Tongue (tissue), 2 donors: ENCODE data around the gene PSMB3. TPM values are rescaled to one million over a fixed set of nuclear protein-coding genes. Genes with fewer than 3 reads are reported as not detected.
"Not testable (repeated sequence)": the region's sequence is repeated elsewhere in the genome, so short reads cannot be mapped to it uniquely, and the experiment has no call there.

ENCODE experiments used
- DNase-seq: peaks from one replicate; pipeline ENCODE4 v3.0.0-alpha.2; 2015
- total RNA-seq: library from RNA; depleted of rRNA; stranded (reverse); fragments of >200 nt; gene quantifications from one replicate; pipeline ENCODE4 v1.2.3, GENCODE V29; 2014

PSMB3 gene
- total RNA-seq, 1 donor from 2014 or later = 64.7 TPM

- DNase-seq = no peak
Observed at GRCh38 chr17:38716368-38717005, 36.1 kb upstream of the PSMB3 start.

GRCh38 chr17:38717139-38717745, 35.3 kb upstream of the PSMB3 start:
- DNase-seq = no peak

GRCh38 chr17:38719289-38719942, 33.1 kb upstream of the PSMB3 start:
- DNase-seq = no peak

- DNase-seq = no peak
Observed at GRCh38 chr17:38719943-38720641, 32.4 kb upstream of the PSMB3 start.

- no peak for DNase-seq
Observed at GRCh38 chr17:38720941-38721340, 31.6 kb upstream of the PSMB3 start.

GRCh38 chr17:38721802-38722201, 30.7 kb upstream of the PSMB3 start:
- DNase-seq = no peak

- peak; percentile 95 for DNase-seq
Observed at GRCh38 chr17:38724337-38724988, 28.1 kb upstream of the PSMB3 start.

- no peak for DNase-seq
Observed at GRCh38 chr17:38725066-38725465, 27.5 kb upstream of the PSMB3 start.

GRCh38 chr17:38726145-38726544, 26.4 kb upstream of the PSMB3 start:
- not testable (repeated sequence) for DNase-seq

- DNase-seq = no peak
Observed at GRCh38 chr17:38727736-38728135, 24.8 kb upstream of the PSMB3 start.

GRCh38 chr17:38728290-38728831, 24.2 kb upstream of the PSMB3 start:
- DNase-seq = no peak

- DNase-seq = no peak
Observed at GRCh38 chr17:38729368-38729885, 23.1 kb upstream of the PSMB3 start.

GRCh38 chr17:38729886-38730525, 22.5 kb upstream of the PSMB3 start, which contains the start of gene CISD3:
Gene CISD3, plus strand, starts transcription at chr17:38730341. Its CDS starts 18 bp downstream, at chr17:38730359.
- DNase-seq = peak; percentile 92

- peak; percentile 59 for DNase-seq
Observed at GRCh38 chr17:38730526-38731379, 21.8 kb upstream of the PSMB3 start.

GRCh38 chr17:38731526-38732294, 20.8 kb upstream of the PSMB3 start:
- no peak for DNase-seq

- no peak for DNase-seq
Observed at GRCh38 chr17:38732376-38733281, 19.9 kb upstream of the PSMB3 start.

- DNase-seq = no peak
Observed at GRCh38 chr17:38733282-38733981, 19.1 kb upstream of the PSMB3 start.
